Hepatocyte (in vitro differentiated cells): Measurements from ENCODE around the gene ADAM12.

Experiments
- CTCF ChIP-seq: fragments of 200-600 bp; sonication (generic); IDR thresholded peaks from 2 replicates; pipeline ENCODE4 v1.5.1; 2016; ENCODE audit warnings: antibody characterized with exemption, mild to moderate bottlenecking; ENCODE audit not compliant: poor library complexity
- EZH2 ChIP-seq: fragments of 200-600 bp; sonication (generic); IDR thresholded peaks from 2 replicates; pipeline ENCODE4 v1.6.1; 2016; ENCODE audit warnings: antibody characterized with exemption, mild to moderate bottlenecking, borderline replicate concordance
- EZH2phosphoT487 ChIP-seq: fragments of 200-600 bp; sonication (generic); IDR thresholded peaks from one replicate; pipeline ENCODE4 v1.6.1; 2018; ENCODE audit warnings: antibody characterized with exemption, mild to moderate bottlenecking, low read depth, moderate library complexity; ENCODE audit not compliant: unreplicated experiment, severe bottlenecking

GRCh38 chr10:126288547-126289493 is 99.5 kb downstream of the ADAM12 start:
- TF ChIP-seq CTCF (no peak), EZH2 (no peak), EZH2phosphoT487 (no peak)
